T-helper 2 cell treated with Interferon-gamma antibody and Interleukin-4, amounts not matched to agents 100 ng/mL and 5 ng/mL, for 36 hours (primary cell): ENCODE results near the gene ADAMTSL4. TPM values are rescaled to one million over a fixed set of nuclear protein-coding genes. Genes with fewer than 3 reads are reported as not detected.

ENCODE experiments used
- intact Hi-C: fragments of 100-400 bp; cut with micrococcal nuclease; formaldehyde crosslinking; loops from one replicate; pipeline ENCODE4 v1.15.1; 2023
- total RNA-seq: library from RNA; stranded (reverse); gene quantifications from 2 replicates; pipeline ENCODE4 v1.2.3, GENCODE V29; 2022

ADAMTSL4 gene
- total RNA-seq, 1 donor from 2014 or later = 0.41 TPM

GRCh38 chr1:150532860-150533259 lies 16.3 kb upstream of the ADAMTSL4 start:
- intact Hi-C loops = loop anchor here (5.0 kb wide), 1 partner anchor 71 kb away; no protein-coding TSS in a partner anchor

GRCh38 chr1:150534002-150534401 lies 15.2 kb upstream of the ADAMTSL4 start:
- intact Hi-C loops = loop anchor here (5.0 kb wide), 1 partner anchor 72 kb away; no protein-coding TSS in a partner anchor

GRCh38 chr1:150535511-150536287 lies 13.5 kb upstream of the ADAMTSL4 start:
- intact Hi-C loops = no loop called here

GRCh38 chr1:150536836-150537731 lies 12.1 kb upstream of the ADAMTSL4 start:
- intact Hi-C loops = no loop called here

- intact Hi-C loops = no loop called here
Observed at GRCh38 chr1:150537732-150538684, 11.2 kb upstream of the ADAMTSL4 start.

GRCh38 chr1:150543500-150544143 lies 5.6 kb upstream of the ADAMTSL4 start:
- intact Hi-C loops = no loop called here

- intact Hi-C loops = no loop called here
Observed at GRCh38 chr1:150544204-150544603, 5.0 kb upstream of the ADAMTSL4 start.

- intact Hi-C loops = no loop called here
Observed at GRCh38 chr1:150545486-150546032, 3.6 kb upstream of the ADAMTSL4 start.

- intact Hi-C loops = no loop called here
Observed at GRCh38 chr1:150546294-150546937, 2.8 kb upstream of the ADAMTSL4 start.

- intact Hi-C loops = no loop called here
Observed at GRCh38 chr1:150548324-150548631, 930 bp upstream of the ADAMTSL4 start.

GRCh38 chr1:150549496-150550221 lies 451 bp downstream of the ADAMTSL4 start:
- intact Hi-C loops = no loop called here

GRCh38 chr1:150550222-150551050 lies 1.2 kb downstream of the ADAMTSL4 start:
- intact Hi-C loops = no loop called here

GRCh38 chr1:150551051-150551783 lies 2.0 kb downstream of the ADAMTSL4 start:
- intact Hi-C loops = no loop called here

- intact Hi-C loops = no loop called here
Observed at GRCh38 chr1:150551784-150552127, 2.5 kb downstream of the ADAMTSL4 start.

- intact Hi-C loops = no loop called here
Observed at GRCh38 chr1:150552128-150552910, 3.1 kb downstream of the ADAMTSL4 start.

- intact Hi-C loops = no loop called here
Observed at GRCh38 chr1:150552911-150553289, 3.7 kb downstream of the ADAMTSL4 start.
